Heart right ventricle (tissue), 16 donors: Measurements from ENCODE around the gene RYR3. TPM values are rescaled to one million over a fixed set of nuclear protein-coding genes. Genes with fewer than 3 reads are reported as not detected.

Source experiments
- ATAC-seq, 8 donors: fragments of 200-7000 bp; cut with Tn5 transposase; one replicate each; pipeline ENCODE4 v1.9.1; 2020; ENCODE audit warnings: mild to moderate bottlenecking in 8 of 8, moderate library complexity in 8 of 8, moderate number of reproducible peaks in 1 of 8
- DNase-seq, 2 donors: peaks; one replicate each; pipeline ENCODE4 v3.0.0-alpha.2; 2020
- H3K27ac ChIP-seq, 10 donors: fragments of 200-600 bp; sonication (generic) in 2 of 10; one replicate each; pipeline versions ENCODE4 v1.5.0 to v1.8.0; 2020 to 2022; ENCODE audit warnings: mild to moderate bottlenecking in 3 of 10
- H3K27me3 ChIP-seq, 7 donors: fragments of 200-600 bp; one replicate each; pipeline ENCODE4 v1.8.0; 2021 to 2022; ENCODE audit warnings: mild to moderate bottlenecking in 2 of 7
- H3K36me3 ChIP-seq, 9 donors: fragments of 200-600 bp; sonication (generic) in 1 of 9; one replicate each; pipeline versions ENCODE4 v1.5.0 to v1.8.0; 2020 to 2022; ENCODE audit warnings: mild to moderate bottlenecking in 2 of 9
- H3K4me1 ChIP-seq, 9 donors: fragments of 200-600 bp; sonication (generic) in 1 of 9; one replicate each; pipeline versions ENCODE4 v1.5.0 to v1.8.0; 2020 to 2022; ENCODE audit warnings: mild to moderate bottlenecking in 4 of 9
- H3K4me3 ChIP-seq, 10 donors: fragments of 200-600 bp; sonication (generic) in 2 of 10; one replicate each; pipeline versions ENCODE4 v1.5.0 to v1.8.0; 2020 to 2022; ENCODE audit warnings: mild to moderate bottlenecking in 7 of 10, moderate library complexity in 2 of 10
- H3K9me3 ChIP-seq, 11 donors: fragments of 200-600 bp in 10 of 11; sonication (generic) in 2 of 11; one replicate each; pipeline versions ENCODE4 v1.5.0 to v1.8.0; 2013 to 2022; ENCODE audit warnings: mild to moderate bottlenecking in 2 of 11, control low read depth in 1 of 11, moderate library complexity in 1 of 11
- CTCF ChIP-seq, 9 donors: fragments of 200-600 bp; sonication (generic) in 2 of 9; IDR thresholded peaks; one replicate each; pipeline versions ENCODE4 v1.5.0 to v1.8.0; 2021 to 2022; ENCODE audit warnings: antibody characterized with exemption in 9 of 9, mild to moderate bottlenecking in 5 of 9, moderate library complexity in 1 of 9
- WGBS, 2 donors: extraction: QIAGEN DNeasy Blood & Tissue Kit; methylation state at CpG; one replicate each; pipeline ENCODE4 v1.1.7; 2013; ENCODE audit warnings: inconsistent platforms in 1 of 2; 5-methylcytosine and 5-hydroxymethylcytosine counted together
- intact Hi-C, 10 donors: fragments of 100-400 bp; cut with DNase I; formaldehyde crosslinking; loops; one replicate each; pipeline versions ENCODE4 v1.11.1 to v1.14.2; 2022
- polyA plus RNA-seq, 2 donors: library from polyadenylated mRNA; stranded (reverse); fragments of 200-250 nt; gene quantifications; one replicate each; pipeline ENCODE4 v1.2.3, GENCODE V29; 2013
- total RNA-seq, 10 donors: library from RNA; stranded (reverse); fragmentation: NEBNext Ultra II Directional in 3 of 10; extraction: Animal tissue kit (Norgen Biotek cat#: 25700) in 3 of 10; gene quantifications; one replicate each; pipeline versions ENCODE4 v1.2.1 to v1.2.4, GENCODE V29; 2021 to 2023
- donor health status: Arrhythmogenic right ventricular cardiomyopathy.
- donor health status: ischemic (EF 13 %, LVEDD 7.1; RV severe dilation, severe dysfunction).
- donor health status: healthy with polysubstance abuse.
- donor health status: DM: no; HTN: yes; CAD: no.
- donor health status: DM: no; HTN: no; CAD: no.
- donor health status: ischemic (EF 25% LVEDD 6.9; RV normal size, moderate dysfunction).
- donor health status: ischemic (EF 25% LVEDD 5.7; RV mildly dilated, moderate dysfunction).
- donor health status: healthy.
- donor health status: DM: yes; HTN: yes; CAD: no.
- donor health status: Ischemic cardiomyopathy.
- donor health status: ischemic (EF 35%, LVEDD 5.7; RV mildly dilated, moderate dysfunction).
- donor health status: nonischemic (EF 11% LVEDD 7.7; RV severe dilation, severe dysfunction).
- donor health status: DM: yes; HTN: yes; CAD: no.
- donor health status: PGD.
- donor health status: ischemic (EF 29% LVEDD 5.4; RV normal size, mild dysfunction).
- donor health status: nonischemic (EF 23%, LVEDD 6.1; RV moderate dilation, normal function).

Gene RYR3
- total and polyA plus RNA-seq, 12 donors: 0.02 to 1.00 (median 0.13) TPM; not detected in 2

GRCh38 chr15:33384307-33384706, 73.5 kb downstream of the RYR3 start:
- intact Hi-C loops: no loop called here
- Histone ChIP-seq H3K4me1 (no peaks in the 10 kb centered on the region), H3K36me3 (no peaks in the 10 kb centered on the region), H3K27ac (no peak overlapping the region), H3K27me3 (peaks cover 0 to 4% (median 0%) of the 10 kb centered on the region in 7 donors), H3K4me3 (no peak overlapping the region), H3K9me3 (no peaks in the 10 kb centered on the region)
- 86 to 88% methylated on average over 3 of the region's 3 CpGs for WGBS, 2 donors
- DNase-seq: no peak
- no peak for ATAC-seq
- no peak for TF ChIP-seq CTCF (IDR thresholded peaks at IDR 0.05)

DNA sequence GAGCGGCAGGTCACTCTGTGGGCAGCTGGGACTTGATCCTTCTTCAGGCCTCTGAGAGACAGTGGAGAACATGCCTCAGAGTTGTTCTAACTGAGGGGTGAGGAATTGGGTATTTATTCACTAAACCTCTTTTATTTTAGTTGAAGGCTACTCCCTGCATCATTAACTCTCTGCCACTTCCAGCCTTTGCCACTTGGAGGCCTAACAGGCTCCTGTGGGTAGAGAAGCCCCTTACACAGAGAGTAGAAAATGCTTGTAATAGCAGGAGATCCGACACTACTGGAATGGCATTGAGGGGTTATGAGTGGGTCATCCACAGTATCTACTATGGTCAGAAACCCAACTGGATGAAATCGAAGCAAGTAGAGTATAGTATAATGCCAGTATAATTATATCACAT, 81.7 kb downstream of the RYR3 start:
- Histone ChIP-seq H3K27ac (no peak overlapping the region), H3K9me3 (no peaks in the 10 kb centered on the region), H3K36me3 (no peaks in the 10 kb centered on the region), H3K27me3 (peaks cover 0 to 4% (median 0%) of the 10 kb centered on the region in 7 donors), H3K4me3 (no peak overlapping the region), H3K4me1 (no peaks in the 10 kb centered on the region)
- DNase-seq (no peak), ATAC-seq (no peak)
- WGBS, 2 donors: 82 to 83% methylated on average over 3 of the region's 3 CpGs
- intact Hi-C loops: loop anchor here in 1 of 10 donors (10.0 kb wide), 1 partner anchor 62 kb away; no protein-coding TSS in a partner anchor
- TF ChIP-seq CTCF (IDR thresholded peaks at IDR 0.05): no peak

DNA sequence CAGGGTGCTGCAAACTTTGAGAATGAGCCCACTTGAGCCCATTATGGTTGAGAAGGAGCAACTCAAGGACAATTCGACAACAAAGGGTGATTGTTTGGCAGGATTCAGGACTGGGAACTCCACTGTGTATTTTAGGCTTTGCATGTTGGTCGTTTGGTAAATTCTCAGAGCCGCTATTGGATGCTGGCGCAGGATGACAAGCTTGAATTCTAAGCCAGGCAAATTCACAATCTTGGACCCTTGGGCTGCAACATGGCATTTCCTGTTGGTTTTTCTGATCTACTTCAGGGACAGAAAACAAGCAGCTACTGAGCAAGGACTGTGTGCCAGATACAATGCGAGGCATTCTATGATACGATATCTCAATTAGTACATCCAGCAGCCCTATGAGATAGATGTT, 82.8 kb downstream of the RYR3 start:
- intact Hi-C loops: loop anchor here in 1 of 10 donors (10.0 kb wide), 1 partner anchor 61 kb away; no protein-coding TSS in a partner anchor
- WGBS, 2 donors: 77 to 79% methylated on average over 6 of the region's 6 CpGs

DNA sequence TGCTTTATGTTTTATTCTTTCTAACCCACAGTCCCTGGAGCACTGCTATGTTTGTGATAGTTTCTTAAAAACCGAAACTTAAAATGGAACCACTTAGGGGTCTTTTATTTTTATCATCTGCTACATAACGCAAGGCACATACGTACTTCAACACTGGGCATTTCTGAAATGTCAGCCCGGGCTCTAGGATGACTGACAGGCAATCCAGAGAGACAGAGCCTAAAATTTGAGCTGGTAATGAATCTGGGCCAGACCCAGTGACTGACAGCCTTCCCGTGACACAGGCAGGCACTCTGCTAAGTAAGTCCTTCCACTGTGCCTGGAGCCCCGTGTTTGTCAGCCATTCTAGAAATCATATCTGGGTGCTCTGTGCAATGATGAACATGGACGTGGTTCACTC, 84.6 kb downstream of the RYR3 start:
- TF ChIP-seq CTCF (IDR thresholded peaks at IDR 0.05): no peak
- Histone ChIP-seq H3K27ac (no peak overlapping the region), H3K4me3 (no peak overlapping the region), H3K27me3 (peaks cover 0 to 4% (median 0%) of the 10 kb centered on the region in 7 donors), H3K4me1 (no peaks in the 10 kb centered on the region), H3K36me3 (no peaks in the 10 kb centered on the region), H3K9me3 (peaks cover 0 to 2% (median 0%) of the 10 kb centered on the region in 11 donors)
- ATAC-seq: no peak
- DNase-seq: no peak
- intact Hi-C loops: loop anchor here in 1 of 10 donors (10.0 kb wide), 1 partner anchor 59 kb away; no protein-coding TSS in a partner anchor
- 60 to 67% methylated on average over 7 of the region's 7 CpGs for WGBS, 2 donors

More for the DNA sequence above, 82.8 kb downstream of the RYR3 start:
- no peaks in the 10 kb centered on the region for H3K9me3 ChIP-seq
- ATAC-seq (no peak), DNase-seq (no peak)
- H3K27me3 ChIP-seq: peaks cover 0 to 4% (median 0%) of the 10 kb centered on the region in 7 donors
- no peak overlapping the region for H3K27ac ChIP-seq
- H3K4me1 ChIP-seq: no peaks in the 10 kb centered on the region
- no peak for TF ChIP-seq CTCF (IDR thresholded peaks at IDR 0.05)
- no peak overlapping the region for H3K4me3 ChIP-seq
- H3K36me3 ChIP-seq: no peaks in the 10 kb centered on the region
